Caco-2 (cell line): ENCODE data around the gene VPS29. TPM values are rescaled to one million over a fixed set of nuclear protein-coding genes. Genes with fewer than 3 reads are reported as not detected.
"Not testable (repeated sequence)": the region's sequence is repeated elsewhere in the genome, so short reads cannot be mapped to it uniquely, and the experiment has no call there.

Experiments
- BruUV-seq: library from RNA; stranded (reverse); fragments of 400-500 nt; replicated peaks from 2 replicates; lab custom pipeline; 2021; lab: Mats Ljungman, UMichigan
- CTCF ChIA-PET: fragments of 300-600 bp; sonication (Branson Sonifier 250); formaldehyde crosslinking; loops from one replicate; lab custom pipeline; 2022; ENCODE audit warnings: antibody characterized with exemption; lab: Charles Lee
- POLR2A ChIA-PET: fragments of 300-600 bp; sonication (Branson Sonifier 250); formaldehyde crosslinking; loops from one replicate; lab custom pipeline; 2022; ENCODE audit warnings: antibody characterized with exemption; lab: Charles Lee
- DNase-seq, 2 experiments: peaks; one replicate each; pipeline versions ENCODE4 v3.0.0 to v3.0.0-alpha.2; 2020 to 2022
- H3K27me3 ChIP-seq: replicated peaks from 2 replicates; pipeline ENCODE4 v1.6.0; 2011; ENCODE audit warnings: low read length; ENCODE audit not compliant: control insufficient read depth, insufficient read depth
- H3K36me3 ChIP-seq: 2 replicates; pipeline ENCODE4 v1.5.1; 2011; ENCODE audit warnings: low read length; ENCODE audit not compliant: control insufficient read depth, insufficient read depth
- H3K4me1 ChIP-seq: fragments of 250-450 bp; sonication (Bioruptor Pico); 2 replicates; pipeline ENCODE4 v1.5.1; 2020; ENCODE audit warnings: mild to moderate bottlenecking
- H3K4me3 ChIP-seq: 2 replicates; pipeline ENCODE4 v1.5.1; 2011; ENCODE audit warnings: low read depth, mild to moderate bottlenecking, control low read depth, low read length
- H3K9me3 ChIP-seq: fragments of 250-450 bp; sonication (Bioruptor Pico); 2 replicates; pipeline ENCODE4 v1.5.1; 2020; ENCODE audit warnings: mild to moderate bottlenecking, moderate library complexity
- H3K27ac Mint-ChIP-seq: one replicate; pipeline ENCODE4 v1.8.0; 2022; ENCODE audit warnings: mixed read lengths; ENCODE audit not compliant: unreplicated experiment
- H3K27me3 Mint-ChIP-seq: one replicate; pipeline ENCODE4 v1.8.0; 2022; ENCODE audit warnings: mixed read lengths; ENCODE audit not compliant: insufficient read depth, unreplicated experiment
- H3K36me3 Mint-ChIP-seq: one replicate; pipeline ENCODE4 v1.8.0; 2022; ENCODE audit warnings: mild to moderate bottlenecking, mixed read lengths; ENCODE audit not compliant: insufficient read depth, unreplicated experiment
- H3K4me1 Mint-ChIP-seq: one replicate; pipeline ENCODE4 v1.8.0; 2022; ENCODE audit warnings: low read depth, mixed read lengths; ENCODE audit not compliant: unreplicated experiment
- H3K4me3 Mint-ChIP-seq: one replicate; pipeline ENCODE4 v1.8.0; 2022; ENCODE audit warnings: mild to moderate bottlenecking, moderate library complexity, mixed read lengths; ENCODE audit not compliant: unreplicated experiment
- H3K9me3 Mint-ChIP-seq: one replicate; pipeline ENCODE4 v1.8.0; 2022; ENCODE audit warnings: mixed read lengths; ENCODE audit not compliant: unreplicated experiment
- intact Hi-C: fragments of 100-400 bp; cut with micrococcal nuclease; formaldehyde crosslinking; loops from one replicate; pipeline ENCODE4 v1.10.0; 2022; ENCODE audit not compliant: unreplicated experiment
- total RNA-seq: library from RNA; stranded (reverse); gene quantifications from 2 replicates; pipeline ENCODE4 v1.2.3, GENCODE V29; 2022
- TF ChIP-seq, protein P1 (sequence below), 2 experiments: fragments of 200-600 bp in 1 of 2; IDR thresholded peaks; 1 replicate in 1 of 2; 2 replicates in 1 of 2; pipeline versions ENCODE4 v1.5.1 to v1.8.0; 2011 to 2022; ENCODE audit warnings: antibody characterized with exemption in 1 of 2, control low read depth in 1 of 2, inconsistent platforms in 1 of 2, low read depth in 1 of 2, low read length in 1 of 2, mild to moderate bottlenecking in 1 of 2, moderate library complexity in 1 of 2; ENCODE audit not compliant: insufficient read depth in 1 of 2, severe bottlenecking in 1 of 2, unreplicated experiment in 1 of 2

VPS29 gene
- total RNA-seq, 1 experiment from 2014 or later, result 127 TPM

DNA sequence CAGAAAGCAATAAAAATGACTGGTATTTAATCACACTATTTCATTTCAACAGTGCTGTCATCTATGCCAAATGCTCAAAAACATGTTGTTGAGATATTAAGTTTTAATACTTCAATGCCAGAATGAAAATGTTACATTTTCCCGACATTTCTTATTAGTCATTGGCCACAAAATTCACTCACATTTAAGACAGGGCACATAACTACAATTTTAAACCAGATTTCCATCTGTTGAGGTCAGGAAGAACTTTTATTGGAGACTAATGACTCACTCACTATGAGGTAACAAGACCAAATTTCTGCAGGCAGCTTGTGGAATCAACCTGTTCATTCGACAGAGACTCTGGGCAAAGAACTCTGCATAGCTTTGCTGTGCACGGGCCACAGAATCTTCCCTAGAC, 44.4 kb upstream of the VPS29 start:
- intact Hi-C loops, result no loop called here
- no peak overlapping the region for H3K27ac Mint-ChIP-seq
- DNase-seq, result no peak
- POLR2A ChIA-PET, result no interaction called here
- no peaks in the 10 kb centered on the region for H3K27me3 Mint-ChIP-seq
- no TSS peak for BruUV-seq
- TF ChIP-seq, protein P1, sequence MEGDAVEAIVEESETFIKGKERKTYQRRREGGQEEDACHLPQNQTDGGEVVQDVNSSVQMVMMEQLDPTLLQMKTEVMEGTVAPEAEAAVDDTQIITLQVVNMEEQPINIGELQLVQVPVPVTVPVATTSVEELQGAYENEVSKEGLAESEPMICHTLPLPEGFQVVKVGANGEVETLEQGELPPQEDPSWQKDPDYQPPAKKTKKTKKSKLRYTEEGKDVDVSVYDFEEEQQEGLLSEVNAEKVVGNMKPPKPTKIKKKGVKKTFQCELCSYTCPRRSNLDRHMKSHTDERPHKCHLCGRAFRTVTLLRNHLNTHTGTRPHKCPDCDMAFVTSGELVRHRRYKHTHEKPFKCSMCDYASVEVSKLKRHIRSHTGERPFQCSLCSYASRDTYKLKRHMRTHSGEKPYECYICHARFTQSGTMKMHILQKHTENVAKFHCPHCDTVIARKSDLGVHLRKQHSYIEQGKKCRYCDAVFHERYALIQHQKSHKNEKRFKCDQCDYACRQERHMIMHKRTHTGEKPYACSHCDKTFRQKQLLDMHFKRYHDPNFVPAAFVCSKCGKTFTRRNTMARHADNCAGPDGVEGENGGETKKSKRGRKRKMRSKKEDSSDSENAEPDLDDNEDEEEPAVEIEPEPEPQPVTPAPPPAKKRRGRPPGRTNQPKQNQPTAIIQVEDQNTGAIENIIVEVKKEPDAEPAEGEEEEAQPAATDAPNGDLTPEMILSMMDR (IDR thresholded peaks at IDR 0.05; ENCODE audit: insufficient read depth in 1 of 2, low read depth in 1 of 2, low read length in 1 of 2, severe bottlenecking in 1 of 2, unreplicated experiment in 1 of 2), result no peak
- no peaks in the 10 kb centered on the region for H3K4me1 Mint-ChIP-seq
- Histone ChIP-seq H3K27me3 (no peaks in the 10 kb centered on the region), H3K9me3 (no peaks in the 10 kb centered on the region), H3K4me3 (no peak overlapping the region), H3K4me1 (no peaks in the 10 kb centered on the region), H3K36me3 (no peaks in the 10 kb centered on the region)
- CTCF ChIA-PET, result no interaction called here
- no peak overlapping the region for H3K4me3 Mint-ChIP-seq
- H3K9me3 Mint-ChIP-seq, result no peaks in the 10 kb centered on the region
- peaks cover 30% of the 10 kb centered on the region for H3K36me3 Mint-ChIP-seq

GRCh38 chr12:110545812-110546211, 43.9 kb upstream of the VPS29 start:
- no peak overlapping the region for H3K4me3 Mint-ChIP-seq

DNA sequence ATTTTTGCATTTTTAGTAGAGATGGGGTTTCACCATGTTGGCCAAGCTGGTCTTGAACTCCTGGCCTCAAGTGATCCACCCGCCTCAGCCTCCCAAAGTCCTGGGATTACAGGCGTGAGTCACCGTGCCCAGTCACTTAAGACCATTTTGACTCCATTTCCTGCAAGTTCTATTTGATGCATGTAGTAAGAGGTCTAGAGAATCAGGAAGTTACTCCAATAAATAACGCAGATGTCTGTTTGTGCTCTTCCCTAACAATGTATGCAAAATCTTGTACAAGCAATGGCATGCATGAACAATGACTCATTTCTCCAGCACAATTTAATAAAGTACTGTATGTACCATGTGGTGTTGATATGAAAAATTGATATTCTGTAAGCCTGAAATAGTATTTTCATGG, 43.3 kb upstream of the VPS29 start:
- BruUV-seq, intact Hi-C loops, H3K9me3 ChIP-seq, H3K36me3 ChIP-seq, H3K4me3 Mint-ChIP-seq, H3K4me3 ChIP-seq, H3K27me3 ChIP-seq, H3K4me1 ChIP-seq, H3K9me3 Mint-ChIP-seq, H3K4me1 Mint-ChIP-seq, H3K27me3 Mint-ChIP-seq, DNase-seq, CTCF ChIA-PET, H3K27ac Mint-ChIP-seq, POLR2A ChIA-PET: not testable (repeated sequence)
- peaks cover 30% of the 10 kb centered on the region for H3K36me3 Mint-ChIP-seq

More at GRCh38 chr12:110545812-110546211, 43.9 kb upstream of the VPS29 start:
- no peaks in the 10 kb centered on the region for H3K36me3 ChIP-seq
- Mint-ChIP-seq H3K9me3 (no peaks in the 10 kb centered on the region), H3K4me1 (no peaks in the 10 kb centered on the region), H3K27ac (no peak overlapping the region), H3K36me3 (peaks cover 30% of the 10 kb centered on the region), H3K27me3 (no peaks in the 10 kb centered on the region)
- ChIA-PET CTCF (no interaction called here), POLR2A (interaction anchor here (0.5 kb wide), 1 partner anchor 68 kb away, joined by 8 read pairs; the partner anchor contains the start of gene TCTN1)
- TF ChIP-seq, protein P1 (IDR thresholded peaks at IDR 0.05; ENCODE audit: insufficient read depth in 1 of 2, low read depth in 1 of 2, low read length in 1 of 2, severe bottlenecking in 1 of 2, unreplicated experiment in 1 of 2), result no peak
- no peaks in the 10 kb centered on the region for H3K4me1 ChIP-seq
- H3K27me3 ChIP-seq, result no peaks in the 10 kb centered on the region
- no peak for DNase-seq
- no TSS peak for BruUV-seq
- no peak overlapping the region for H3K4me3 ChIP-seq
- no peaks in the 10 kb centered on the region for H3K9me3 ChIP-seq
- intact Hi-C loops, result no loop called here

DNA sequence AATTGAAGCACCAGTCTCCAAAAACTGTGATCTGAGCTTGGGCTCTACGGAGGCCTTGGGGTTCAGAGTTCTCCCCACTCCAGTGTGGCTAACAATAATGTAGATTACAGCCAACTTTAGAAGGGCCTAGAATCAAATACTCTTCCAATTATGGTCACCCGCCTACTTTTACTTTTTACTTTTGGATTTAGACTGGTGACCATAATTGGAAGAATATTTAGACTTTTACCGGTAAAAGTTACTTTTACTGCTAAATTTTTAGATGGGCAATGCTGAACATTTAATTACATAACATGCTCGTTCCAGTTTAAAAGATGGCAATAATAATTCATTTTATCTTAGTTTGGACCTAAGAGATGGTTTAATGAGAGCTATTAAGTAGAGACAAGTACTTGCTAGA, 42.1 kb upstream of the VPS29 start:
- ChIA-PET POLR2A (no interaction called here), CTCF (no interaction called here)
- Mint-ChIP-seq H3K27me3 (no peaks in the 10 kb centered on the region), H3K27ac (no peak overlapping the region), H3K9me3 (no peaks in the 10 kb centered on the region), H3K36me3 (peaks cover 37% of the 10 kb centered on the region), H3K4me3 (no peak overlapping the region), H3K4me1 (no peaks in the 10 kb centered on the region)
- H3K27me3 ChIP-seq, result no peaks in the 10 kb centered on the region
- H3K36me3 ChIP-seq, result no peaks in the 10 kb centered on the region
- no peaks in the 10 kb centered on the region for H3K9me3 ChIP-seq
- no peak for DNase-seq
- TF ChIP-seq, protein P1 (IDR thresholded peaks at IDR 0.05; ENCODE audit: insufficient read depth in 1 of 2, low read depth in 1 of 2, low read length in 1 of 2, severe bottlenecking in 1 of 2, unreplicated experiment in 1 of 2), result no peak
- H3K4me3 ChIP-seq, result no peak overlapping the region
- H3K4me1 ChIP-seq, result no peaks in the 10 kb centered on the region
- intact Hi-C loops, result no loop called here
- no TSS peak for BruUV-seq
